HUES64 (cell line): ENCODE results near the gene CAPN9.
A peak's percentile ranks its signal among the peaks of the same experiment; 100 is the strongest.

Experiments
- H3K27ac ChIP-seq: 2 replicates; pipeline ENCODE4 v1.7.0; 2013; ENCODE audit warnings: low read depth, low read length, inconsistent platforms
- H3K27me3 ChIP-seq: 2 replicates; pipeline ENCODE4 v1.6.1; 2013; ENCODE audit warnings: mild to moderate bottlenecking, low read length; ENCODE audit not compliant: insufficient read depth
- H3K36me3 ChIP-seq: 2 replicates; pipeline ENCODE4 v1.6.1; 2013; ENCODE audit warnings: mild to moderate bottlenecking, low read length; ENCODE audit not compliant: insufficient read depth
- H3K4me1 ChIP-seq: 2 replicates; pipeline ENCODE4 v1.6.1; 2013; ENCODE audit warnings: mild to moderate bottlenecking, low read length, moderate library complexity; ENCODE audit not compliant: insufficient read depth
- H3K4me3 ChIP-seq: 2 replicates; pipeline ENCODE4 v1.5.1; 2013; ENCODE audit warnings: mild to moderate bottlenecking, low read length, moderate library complexity
- H3K9ac ChIP-seq: 2 replicates; pipeline ENCODE4 v1.6.1; 2013; ENCODE audit warnings: mild to moderate bottlenecking, low read depth, low read length
- H3K9me3 ChIP-seq: 2 replicates; pipeline ENCODE4 v1.6.1; 2013; ENCODE audit warnings: low read depth, low read length; ENCODE audit not compliant: insufficient read depth
- WGBS: fragments of 150-250, 120-280 bp; methylation state at CpG from one replicate; pipeline ENCODE4 v1.1.7; 2013; ENCODE audit warnings: missing lambda C conversion rate; 5-methylcytosine and 5-hydroxymethylcytosine counted together

Gene CAPN9

DNA sequence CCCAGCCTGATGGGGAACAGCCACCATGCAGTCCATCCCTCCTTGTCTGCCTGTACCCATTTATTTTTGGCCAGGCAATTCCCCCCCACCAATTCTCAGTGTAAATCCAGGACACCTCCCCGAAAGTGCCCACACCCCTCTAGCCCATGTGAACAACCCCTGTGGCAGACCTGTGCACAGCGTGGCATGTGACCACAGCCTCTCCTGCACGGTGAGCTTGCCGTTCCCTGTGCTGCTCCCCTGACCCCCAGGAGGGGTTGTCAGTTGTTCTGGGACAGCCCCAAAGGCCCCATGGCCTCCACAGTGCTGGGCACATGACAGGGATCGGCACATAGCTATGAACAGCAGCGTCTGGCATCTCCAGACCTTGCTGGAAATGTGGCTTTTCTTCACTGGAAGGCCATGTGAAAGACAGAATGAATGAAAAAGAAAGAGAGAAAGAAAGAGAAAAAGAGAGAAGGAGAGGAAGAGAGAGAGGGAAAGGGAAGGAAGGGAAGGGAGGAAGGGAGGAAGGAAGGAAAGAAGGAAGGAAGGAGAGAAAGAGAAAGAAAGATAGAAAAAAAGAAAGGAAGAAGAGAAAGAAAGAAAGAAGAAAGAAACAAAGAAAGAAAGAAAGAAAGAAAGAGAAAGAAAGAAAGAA, 3.9 kb downstream of the CAPN9 start:
- 88% methylated on average over 6 of the region's 6 CpGs for WGBS
- no peaks in the 10 kb centered on the region for H3K9me3 ChIP-seq
- H3K27ac ChIP-seq = no peak overlapping the region
- H3K9ac ChIP-seq = no peak overlapping the region
- H3K4me1 ChIP-seq = peaks cover 47% of the 10 kb centered on the region
- no peaks in the 10 kb centered on the region for H3K36me3 ChIP-seq
- no peaks in the 10 kb centered on the region for H3K27me3 ChIP-seq
- no peak overlapping the region for H3K4me3 ChIP-seq

DNA sequence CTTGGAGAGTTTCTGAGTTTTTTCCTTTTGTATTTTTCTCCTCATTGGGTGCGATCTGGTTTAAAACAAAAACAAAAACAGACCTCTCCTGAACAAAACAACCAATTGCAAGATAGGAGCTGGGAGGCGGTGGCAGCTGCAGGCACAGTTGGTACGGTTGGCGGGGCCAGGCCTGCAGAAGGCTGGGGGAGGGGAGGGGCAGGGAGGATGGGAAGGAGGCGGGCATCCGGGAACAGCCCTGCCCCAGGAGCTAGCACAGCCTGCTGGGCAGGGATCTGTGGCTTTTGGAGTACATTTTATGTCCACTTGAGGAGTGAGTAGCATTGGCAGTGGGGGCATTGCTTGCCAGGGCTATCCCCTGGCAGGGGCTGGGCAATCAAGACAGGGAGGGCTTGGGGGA, 5.2 kb downstream of the CAPN9 start:
- no peak overlapping the region for H3K4me3 ChIP-seq
- no peak overlapping the region for H3K27ac ChIP-seq
- no peaks in the 10 kb centered on the region for H3K36me3 ChIP-seq
- no peaks in the 10 kb centered on the region for H3K9me3 ChIP-seq
- no peak overlapping the region for H3K9ac ChIP-seq
- H3K4me1 ChIP-seq = peaks cover 47% of the 10 kb centered on the region
- 40% methylated on average over 5 of the region's 6 CpGs for WGBS
- H3K27me3 ChIP-seq = no peaks in the 10 kb centered on the region

DNA sequence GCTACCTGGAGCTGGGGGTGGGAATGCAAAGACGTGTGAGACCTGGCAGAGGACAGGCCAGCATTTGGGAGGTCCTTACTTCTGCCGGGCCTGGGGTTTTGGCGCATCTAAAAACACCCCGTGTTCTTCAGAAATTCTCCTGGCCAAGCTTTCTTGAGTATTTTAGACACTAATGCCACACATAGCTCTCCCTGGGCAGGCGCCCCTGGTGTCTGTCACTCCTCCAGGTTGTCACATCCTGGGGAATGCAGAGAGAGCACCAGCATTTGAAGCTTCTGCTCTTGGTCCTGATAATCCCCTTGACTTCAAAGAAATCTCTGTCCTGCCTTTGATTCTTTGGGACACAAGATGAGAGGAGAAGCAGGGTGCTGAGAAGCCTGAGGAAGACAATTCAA, 6.0 kb downstream of the CAPN9 start:
- Histone ChIP-seq H3K9me3 (no peaks in the 10 kb centered on the region), H3K4me1 (peaks cover 47% of the 10 kb centered on the region), H3K4me3 (0 out of 2 replicates have a peak overlapping the region, but pooled peaks have one; percentile 56), H3K36me3 (no peaks in the 10 kb centered on the region), H3K27ac (peak overlapping the region; percentile 90; the same call in 1 of the 2 replicates), H3K27me3 (no peaks in the 10 kb centered on the region), H3K9ac (peak overlapping the region; percentile 77)
- 77% methylated on average over 5 of the region's 5 CpGs for WGBS

GRCh38 chr1:230753586-230754251, 6.5 kb downstream of the CAPN9 start:
- Histone ChIP-seq H3K27ac (peak overlapping the region; percentile 90), H3K27me3 (no peaks in the 10 kb centered on the region), H3K36me3 (no peaks in the 10 kb centered on the region), H3K4me1 (peaks cover 47% of the 10 kb centered on the region), H3K4me3 (peak overlapping the region; percentile 56), H3K9ac (peak overlapping the region; percentile 77), H3K9me3 (no peaks in the 10 kb centered on the region)
- WGBS = 11% methylated on average over 21 of the region's 24 CpGs

DNA sequence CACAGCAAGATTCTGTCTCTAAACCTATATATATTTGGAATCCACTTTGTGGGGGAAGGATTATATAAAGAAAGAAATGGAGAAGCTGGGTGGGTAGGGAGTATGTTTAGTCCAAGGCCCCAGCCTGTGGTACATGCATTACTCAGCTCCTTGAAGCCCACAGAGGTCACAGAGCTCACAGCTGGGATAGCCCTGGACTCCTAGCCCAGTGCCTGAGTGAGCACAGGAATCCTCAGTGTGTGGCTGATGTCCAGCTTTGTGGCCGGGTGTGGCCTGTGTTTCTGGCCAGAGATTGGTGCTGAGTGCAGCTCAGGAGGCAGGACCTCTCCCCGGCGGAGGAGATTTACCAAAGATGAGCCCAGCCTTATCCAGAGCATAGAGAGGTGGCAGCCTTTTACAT, 7.6 kb downstream of the CAPN9 start:
- Histone ChIP-seq H3K4me3 (no peak overlapping the region), H3K4me1 (peaks cover 38% of the 10 kb centered on the region), H3K27ac (no peak overlapping the region), H3K9me3 (no peaks in the 10 kb centered on the region), H3K27me3 (no peaks in the 10 kb centered on the region), H3K9ac (no peak overlapping the region), H3K36me3 (no peaks in the 10 kb centered on the region)
- WGBS = 91% methylated on average over 3 of the region's 3 CpGs

DNA sequence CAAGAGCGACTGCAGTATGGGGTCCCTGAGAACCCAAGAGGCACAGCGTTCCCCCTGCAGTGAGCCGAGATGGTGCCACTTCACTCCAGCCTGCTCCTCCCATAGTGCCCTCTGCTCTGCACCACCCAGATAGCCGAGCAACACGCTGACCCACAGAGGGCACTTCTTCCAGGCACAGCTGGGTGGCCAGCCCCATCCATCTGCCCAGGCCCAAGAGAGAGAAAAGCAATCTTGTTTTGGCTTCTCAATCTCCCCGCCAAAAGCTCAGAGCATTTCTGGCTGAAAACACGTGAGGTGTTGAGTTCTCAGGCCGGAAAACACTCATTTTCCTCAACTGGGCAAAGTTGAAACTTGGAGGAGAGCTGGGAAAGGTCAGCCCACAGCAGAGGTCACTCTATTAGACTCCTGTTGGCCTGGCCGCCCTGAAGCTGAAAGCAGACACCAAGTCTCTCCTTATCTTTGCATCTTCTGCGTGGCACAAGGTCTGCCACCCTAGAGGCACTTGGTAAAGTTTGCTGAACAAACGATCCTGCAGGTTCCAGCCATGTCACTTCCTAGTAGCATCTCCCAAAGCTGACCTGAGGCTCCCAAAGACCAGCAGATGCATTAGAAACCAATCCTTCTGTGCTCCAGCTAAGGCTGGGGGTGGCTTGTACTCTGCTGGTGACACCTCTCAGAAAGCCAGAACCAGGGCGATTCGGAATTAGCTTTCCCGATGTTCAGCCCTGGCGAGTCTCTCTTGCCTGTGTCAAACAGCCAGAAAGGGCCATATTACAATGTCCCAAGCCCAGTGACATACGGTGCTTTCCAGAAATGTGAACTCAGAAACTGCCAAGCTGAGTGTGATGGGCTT, 10.9 kb downstream of the CAPN9 start:
- 82% methylated on average over 16 of the region's 16 CpGs for WGBS
- Histone ChIP-seq H3K4me3 (no peak overlapping the region), H3K9ac (no peak overlapping the region), H3K36me3 (no peaks in the 10 kb centered on the region), H3K27ac (no peak overlapping the region), H3K27me3 (no peaks in the 10 kb centered on the region), H3K4me1 (peaks cover 7% of the 10 kb centered on the region), H3K9me3 (no peaks in the 10 kb centered on the region)

DNA sequence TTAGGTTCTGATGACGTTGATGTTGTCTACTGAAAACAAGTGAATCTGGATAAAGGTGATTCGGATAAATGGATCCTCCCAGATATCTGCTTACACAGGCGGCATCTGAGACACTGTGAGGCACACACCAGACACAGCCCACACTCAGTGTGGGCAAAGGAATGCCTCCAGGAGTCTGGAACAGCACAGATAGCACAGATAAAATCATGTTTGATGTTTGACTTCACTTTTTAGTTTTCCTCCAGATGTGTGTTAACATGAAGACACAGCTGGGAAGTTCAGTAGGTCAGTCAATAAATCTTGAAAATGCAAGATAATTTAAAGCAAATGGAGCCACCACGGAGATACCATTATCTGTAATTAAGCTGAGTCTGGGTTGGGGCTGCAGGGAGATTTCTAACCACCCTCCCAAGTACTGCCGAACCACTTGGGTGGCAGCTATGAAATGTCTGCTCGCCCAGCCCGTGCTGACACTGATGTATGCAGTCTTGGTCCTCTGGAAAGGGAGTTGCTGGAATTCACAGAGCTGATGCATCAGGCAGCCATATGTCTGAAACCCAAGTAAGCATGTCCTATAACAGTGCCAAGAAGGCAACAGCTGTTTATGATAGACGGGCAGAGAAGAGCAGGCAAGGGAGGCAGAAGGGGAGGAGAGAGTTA, 11.7 kb downstream of the CAPN9 start:
- 79% methylated on average over 8 of the region's 8 CpGs for WGBS

DNA sequence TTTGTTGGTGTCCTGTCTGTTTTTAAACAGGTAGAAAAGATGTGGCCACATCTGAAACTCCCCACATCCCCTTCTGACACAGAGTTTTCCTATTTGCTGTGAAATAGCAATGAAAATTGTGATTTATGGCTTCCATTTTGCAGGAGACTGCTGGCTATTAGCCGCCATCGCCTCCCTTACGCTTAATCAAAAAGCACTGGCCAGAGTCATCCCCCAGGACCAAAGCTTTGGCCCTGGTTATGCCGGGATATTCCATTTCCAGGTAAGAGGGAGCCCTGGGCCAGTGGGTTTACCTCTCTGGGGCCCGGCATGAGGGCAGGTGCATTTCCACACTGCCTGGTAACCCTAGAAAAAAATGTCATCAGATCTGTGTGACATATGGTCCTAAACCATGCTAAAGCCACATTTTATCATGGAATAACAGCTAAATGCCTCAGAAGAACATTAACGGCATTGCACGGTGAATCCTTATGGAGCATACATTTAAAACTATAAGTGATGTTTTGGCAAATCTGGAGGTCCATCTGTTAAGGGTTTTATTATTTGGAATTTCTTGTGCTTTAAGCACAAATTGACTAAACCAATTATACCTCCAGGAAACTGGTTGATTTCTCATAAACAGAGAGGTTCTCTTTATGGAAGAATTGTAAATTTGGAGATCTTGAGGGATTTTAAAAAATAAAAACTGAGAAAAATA, 12.3 kb downstream of the CAPN9 start:
- Histone ChIP-seq H3K27me3 (no peaks in the 10 kb centered on the region), H3K36me3 (no peaks in the 10 kb centered on the region), H3K27ac (no peak overlapping the region), H3K9me3 (no peaks in the 10 kb centered on the region), H3K9ac (no peak overlapping the region), H3K4me1 (no peaks in the 10 kb centered on the region), H3K4me3 (no peak overlapping the region)
- 97% methylated on average over 7 of the region's 7 CpGs for whole genome bisulfite sequencing

More for the DNA sequence above, 11.7 kb downstream of the CAPN9 start:
- H3K27ac ChIP-seq = no peak overlapping the region
- H3K4me3 ChIP-seq = no peak overlapping the region
- H3K4me1 ChIP-seq = 0 out of 2 replicates have a peak, but pooled peaks cover 3% of the 10 kb centered on the region
- no peaks in the 10 kb centered on the region for H3K9me3 ChIP-seq
- H3K9ac ChIP-seq = no peak overlapping the region
- no peaks in the 10 kb centered on the region for H3K27me3 ChIP-seq
- H3K36me3 ChIP-seq = no peaks in the 10 kb centered on the region

GRCh38 chr1:230760360-230760827, 13.2 kb downstream of the CAPN9 start:
- no peak overlapping the region for H3K9ac ChIP-seq
- H3K4me3 ChIP-seq = no peak overlapping the region
- WGBS = 80% methylated on average over 7 of the region's 7 CpGs

DNA sequence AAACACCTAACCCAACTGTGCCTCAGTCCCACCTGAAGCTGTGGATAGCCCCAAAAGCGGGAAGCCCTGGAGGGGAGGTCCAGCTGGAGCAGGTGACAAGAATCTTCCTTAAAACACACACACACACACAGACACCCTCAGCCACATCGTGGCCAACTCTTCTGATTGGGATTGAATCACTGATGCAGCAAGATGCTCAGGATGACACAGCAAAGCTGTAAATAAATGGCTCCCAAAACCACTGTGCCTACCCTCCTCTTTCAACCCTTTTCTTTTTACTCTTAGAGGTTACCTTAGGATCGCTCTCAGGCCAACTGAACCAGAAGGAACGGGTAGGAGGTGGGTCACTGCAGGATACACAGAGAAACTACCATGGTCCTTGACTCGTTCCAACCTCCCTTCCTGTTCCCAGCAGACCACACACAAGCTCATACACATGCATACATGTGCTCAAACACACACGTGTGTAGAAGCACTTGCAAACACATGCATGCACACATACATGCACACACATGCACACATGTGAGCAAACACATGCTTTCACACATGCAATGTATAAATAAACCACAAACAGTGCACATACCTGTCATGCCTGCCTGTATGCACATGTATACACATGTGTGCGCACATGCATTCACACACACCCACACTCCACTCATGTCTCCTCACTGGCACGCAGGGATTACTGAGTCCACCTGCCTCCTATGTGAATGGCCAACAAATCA, 14.4 kb downstream of the CAPN9 start:
- WGBS = 94% methylated on average over 8 of the region's 8 CpGs
- H3K4me1 ChIP-seq = no peaks in the 10 kb centered on the region
- no peak overlapping the region for H3K4me3 ChIP-seq
- H3K9me3 ChIP-seq = no peaks in the 10 kb centered on the region
- no peaks in the 10 kb centered on the region for H3K27me3 ChIP-seq
- H3K27ac ChIP-seq = no peak overlapping the region
- H3K36me3 ChIP-seq = no peaks in the 10 kb centered on the region
- H3K9ac ChIP-seq = no peak overlapping the region

More at GRCh38 chr1:230760360-230760827, 13.2 kb downstream of the CAPN9 start:
- Histone ChIP-seq H3K36me3 (no peaks in the 10 kb centered on the region), H3K27me3 (no peaks in the 10 kb centered on the region), H3K9me3 (no peaks in the 10 kb centered on the region), H3K4me1 (no peaks in the 10 kb centered on the region), H3K27ac (no peak overlapping the region)
